GM12878 (cell line): Measurements from ENCODE around the gene XNDC1N. TPM values are rescaled to one million over a fixed set of nuclear protein-coding genes. Genes with fewer than 3 reads are reported as not detected.

Source experiments
- ATAC-seq: fragments of 200-7000 bp; cut with Tn5 transposase; 3 replicates; pipeline ENCODE4 v1.9.1; 2020; ENCODE audit warnings: mild to moderate bottlenecking, moderate library complexity
- BruUV-seq: library from RNA; stranded (reverse); fragments of 400-500 nt; replicated peaks from 2 replicates; lab custom pipeline; 2021; lab: Mats Ljungman, UMichigan
- CTCF ChIA-PET: fragments of 300-600 bp; sonication (Branson Sonifier 250); formaldehyde crosslinking; extraction: SDS; loops from one replicate; lab custom pipeline; 2021; ENCODE audit warnings: inconsistent platforms; lab: Yijun Ruan, JAX
- POLR2A ChIA-PET: fragments of 350-600 bp; formaldehyde crosslinking; extraction: SDS; loops from one replicate; lab custom pipeline; 2021; ENCODE audit warnings: inconsistent platforms; lab: Charles Lee
- RAD21 ChIA-PET: fragments of 300-600 bp; sonication (Branson Sonifier 250); formaldehyde crosslinking; loops from one replicate; lab custom pipeline; 2023; ENCODE audit warnings: antibody characterized with exemption; ENCODE audit not compliant: unreplicated experiment; lab: Charles Lee
- SMC1A ChIA-PET: fragments of 300-600 bp; sonication (Branson Sonifier 250); formaldehyde crosslinking; loops from one replicate; lab custom pipeline; 2023; ENCODE audit not compliant: unreplicated experiment, uncharacterized antibody; lab: Charles Lee
- DNase-seq: peaks from one replicate; pipeline ENCODE4 v3.0.0-alpha.2; 2011; ENCODE audit warnings: low read depth, low spot score
- FAIRE-seq: peaks from 3 replicates; lab custom pipeline; 2011; peaks lifted over from hg19 to GRCh38; lab: Jason Lieb, UNC
- H2AFZ ChIP-seq: 2 replicates; pipeline ENCODE4 v1.6.0; 2011; ENCODE audit warnings: low read depth, low read length, control low read depth; ENCODE audit not compliant: control insufficient read depth
- H3K27ac ChIP-seq: 2 replicates; pipeline ENCODE4 v1.5.1; 2011; ENCODE audit warnings: control low read depth; ENCODE audit not compliant: control insufficient read depth, insufficient read depth
- H3K27me3 ChIP-seq, 2 experiments: replicated peaks in 1 of 2; 2 replicates each; pipeline versions ENCODE4 v1.6.0 to v1.6.1; 2011; ENCODE audit warnings: low read length in 1 of 2; ENCODE audit not compliant: control insufficient read depth in 2 of 2, insufficient read depth in 2 of 2
- H3K36me3 ChIP-seq, 2 experiments: 2 replicates each; pipeline ENCODE4 v1.5.1; 2011; ENCODE audit warnings: low read length in 1 of 2; ENCODE audit not compliant: control insufficient read depth in 2 of 2, insufficient read depth in 2 of 2
- H3K4me1 ChIP-seq: 2 replicates; pipeline ENCODE4 v1.6.1; 2011; ENCODE audit warnings: mild to moderate bottlenecking, low read length, moderate library complexity, mixed read lengths; ENCODE audit not compliant: control insufficient read depth, insufficient read depth
- H3K4me2 ChIP-seq: 2 replicates; pipeline ENCODE4 v1.6.0; 2011; ENCODE audit warnings: control low read depth; ENCODE audit not compliant: control insufficient read depth, insufficient read depth
- H3K4me3 ChIP-seq: fragments of 200-600 bp; sonication (generic); 2 replicates; pipeline ENCODE4 v1.5.1; 2016
- H3K79me2 ChIP-seq: 2 replicates; pipeline ENCODE4 v1.6.0; 2011; ENCODE audit warnings: low read length; ENCODE audit not compliant: control insufficient read depth, insufficient read depth
- H3K9ac ChIP-seq: 2 replicates; pipeline ENCODE4 v1.8.0; 2011; ENCODE audit warnings: low read length, control low read depth, mixed read lengths; ENCODE audit not compliant: control insufficient read depth, insufficient read depth
- H3K9me3 ChIP-seq: replicated peaks from 3 replicates; pipeline ENCODE4 v1.5.1; 2011; ENCODE audit warnings: mild to moderate bottlenecking, low read length; ENCODE audit not compliant: control insufficient read depth, insufficient read depth
- H4K20me1 ChIP-seq: 2 replicates; pipeline ENCODE4 v1.6.0; 2011; ENCODE audit not compliant: control insufficient read depth, insufficient read depth
- BCL3 ChIP-seq: IDR thresholded peaks from 2 replicates; pipeline ENCODE4 v1.6.1; 2011; ENCODE audit warnings: borderline replicate concordance, low read depth, mild to moderate bottlenecking, moderate library complexity, low read length; ENCODE audit not compliant: insufficient read depth, poor library complexity, severe bottlenecking
- BMI1 ChIP-seq: fragments of 450-650 bp; IDR thresholded peaks from 2 replicates; pipeline ENCODE4 v1.6.1; 2016; ENCODE audit warnings: mild to moderate bottlenecking, moderate library complexity, borderline replicate concordance
- CREB1 ChIP-seq: IDR thresholded peaks from 2 replicates; pipeline ENCODE4 v1.6.1; 2012; ENCODE audit warnings: low read depth, mild to moderate bottlenecking, inconsistent platforms
- IRF5 ChIP-seq: fragments of 450-650 bp; IDR thresholded peaks from 2 replicates; pipeline ENCODE4 v1.6.1; 2017; ENCODE audit warnings: borderline replicate concordance
- NR2C2 ChIP-seq: IDR thresholded peaks from 2 replicates; pipeline ENCODE4 v1.6.1; 2011; ENCODE audit warnings: borderline replicate concordance, low read depth; ENCODE audit not compliant: control insufficient read depth, insufficient read length
- RAD51 ChIP-seq: fragments of 450-650 bp; IDR thresholded peaks from 2 replicates; pipeline ENCODE4 v1.6.1; 2016; ENCODE audit warnings: moderate library complexity, mild to moderate bottlenecking, inconsistent platforms
- RUNX3 ChIP-seq: IDR thresholded peaks from 2 replicates; pipeline ENCODE4 v1.6.1; 2012; ENCODE audit warnings: low read length, inconsistent platforms
- WRNIP1 ChIP-seq: IDR thresholded peaks from 2 replicates; pipeline ENCODE4 v1.6.1; 2011; ENCODE audit warnings: low read depth, low read length, improper control_type of control experiment, borderline replicate concordance
- WGBS: methylation state at CpG from one replicate; pipeline ENCODE4 v1.1.6; 2016; ENCODE audit warnings: low lambda C conversion rate; ENCODE audit not compliant: insufficient replicate concordance, insufficient coverage; ENCODE audit errors: missing lambda C conversion rate; 5-methylcytosine and 5-hydroxymethylcytosine counted together
- in situ Hi-C: fragments of 300-500 bp; cut with MboI; formaldehyde crosslinking; loops from 9 replicates; pipeline ENCODE4 v1.14.3; 2018; ENCODE audit warnings: mixed read lengths
- intact Hi-C: fragments of 100-400 bp; cut with micrococcal nuclease; formaldehyde crosslinking; loops from one replicate; pipeline ENCODE4 v1.14.2; 2022; ENCODE audit not compliant: unreplicated experiment
- polyA plus RNA-seq, 11 experiments: library from polyadenylated mRNA; depleted of rRNA in 4 of 11; unstranded in 6 of 11; stranded (reverse) in 5 of 11; fragments of >200 nt; fragmentation: Nextera tagmentation in 4 of 11; fragmentation: Illumina TruSeq in 1 of 11; extraction: Ambion mirVana in 4 of 11; extraction: Trizol in 1 of 11; gene quantifications; 1 replicate in 1 of 11; 2 replicates in 10 of 11; pipeline versions ENCODE4 v1.2.1 to v1.2.3, GENCODE V29; 2011 to 2016; ENCODE audit warnings: inconsistent platforms in 2 of 11, missing spikeins in 2 of 11, low read depth in 1 of 11
- total RNA-seq, 4 experiments: library from RNA; depleted of rRNA in 3 of 4; stranded (reverse); fragments of >200 nt in 3 of 4; fragmentation: Illumina TruSeq in 1 of 4; extraction: Trizol in 1 of 4; gene quantifications; 2 replicates each; pipeline versions ENCODE4 v1.2.1 to v1.2.3, GENCODE V29; 2013 to 2021

Gene XNDC1N
- total and polyA plus RNA-seq, 10 of the 15 experiments (the other 5 are each of a cell fraction or from before 2014, with no cell fraction given): 5.7 to 13.7 (median 9.8) TPM

GRCh38 chr11:71936825-71937224 lies 8.4 kb upstream of the XNDC1N start:
- H3K4me2 ChIP-seq: no peak overlapping the region
- in situ Hi-C loops: no loop called here
- BruUV-seq: no TSS peak
- DNase-seq: no peak
- no peak overlapping the region for H2AFZ ChIP-seq
- peaks cover 0 to 10% of the 10 kb centered on the region in 2 experiments; a peak in 3 of 4 replicates for H3K36me3 ChIP-seq
- H3K9ac ChIP-seq: no peak overlapping the region
- SMC1A ChIA-PET: no interaction called here
- H4K20me1 ChIP-seq: no peaks in the 10 kb centered on the region
- H3K27me3 ChIP-seq: no peaks in the 10 kb centered on the region
- H3K4me3 ChIP-seq: no peak overlapping the region
- FAIRE-seq: no peak
- peaks cover 21% of the 10 kb centered on the region for H3K4me1 ChIP-seq
- peaks cover 84% of the 10 kb centered on the region for H3K79me2 ChIP-seq
- POLR2A ChIA-PET: no interaction called here
- H3K27ac ChIP-seq: no peak overlapping the region
- RAD21 ChIA-PET: no interaction called here
- 80% methylated on average over 5 of the region's 5 CpGs for WGBS
- ATAC-seq: no peak
- no peaks in the 10 kb centered on the region for H3K9me3 ChIP-seq
- no peak for TF ChIP-seq WRNIP1
- no peak for TF ChIP-seq RUNX3
- no peak for TF ChIP-seq IRF5
- TF ChIP-seq BMI1: no peak
- TF ChIP-seq BCL3: no peak
- TF ChIP-seq RAD51: no peak
- no peak for TF ChIP-seq CREB1
- TF ChIP-seq NR2C2: no peak
- CTCF ChIA-PET: interaction anchor here (0.7 kb wide), 1 partner anchor 189 kb away, joined by 3 read pairs; no protein-coding TSS in a partner anchor
- intact Hi-C loops: no loop called here
